ENCODE data around the gene TNFRSF19. TPM values are rescaled to one million over a fixed set of nuclear protein-coding genes. Genes with fewer than 3 reads are reported as not detected.

Gene TNFRSF19
- total RNA-seq, 4 donors from 2014 or later: 5.2 to 9.5 (median 7.2) TPM

GRCh38 chr13:23683084-23683483, 112.9 kb downstream of the TNFRSF19 start:
- 56 to 85% methylated on average over 4 of the region's 4 CpGs for WGBS, 2 donors
- intact Hi-C loops (cut with DNase I): no loop called here
- Histone ChIP-seq H3K27ac (no peak overlapping the region), H3K9me3 (peaks cover 0 to 6% (median 0%) of the 10 kb centered on the region in 3 donors), H3K4me1 (no peaks in the 10 kb centered on the region), H3K36me3 (no peaks in the 10 kb centered on the region), H3K4me3 (no peak overlapping the region), H3K27me3 (no peaks in the 10 kb centered on the region)
- no peak for TF ChIP-seq CTCF (IDR thresholded peaks at IDR 0.05)
- TF ChIP-seq POLR2A (IDR thresholded peaks at IDR 0.05): no peak
- no peak for DNase-seq

GRCh38 chr13:23684647-23685046, 114.4 kb downstream of the TNFRSF19 start:
- TF ChIP-seq CTCF (IDR thresholded peaks at IDR 0.05) (no peak), POLR2A (IDR thresholded peaks at IDR 0.05) (no peak)
- no peak overlapping the region for H3K4me3 ChIP-seq
- DNase-seq: no peak
- no peaks in the 10 kb centered on the region for H3K4me1 ChIP-seq
- H3K27ac ChIP-seq: peak overlapping the region in 2 of 4 donors; percentile 16 to 48
- no peaks in the 10 kb centered on the region for H3K27me3 ChIP-seq
- H3K36me3 ChIP-seq: no peaks in the 10 kb centered on the region
- intact Hi-C loops (cut with DNase I): no loop called here
- 89 to 94% methylated on average over 2 of the region's 2 CpGs for WGBS, 2 donors
- peaks cover 0 to 6% (median 0%) of the 10 kb centered on the region in 3 donors for H3K9me3 ChIP-seq

DNA sequence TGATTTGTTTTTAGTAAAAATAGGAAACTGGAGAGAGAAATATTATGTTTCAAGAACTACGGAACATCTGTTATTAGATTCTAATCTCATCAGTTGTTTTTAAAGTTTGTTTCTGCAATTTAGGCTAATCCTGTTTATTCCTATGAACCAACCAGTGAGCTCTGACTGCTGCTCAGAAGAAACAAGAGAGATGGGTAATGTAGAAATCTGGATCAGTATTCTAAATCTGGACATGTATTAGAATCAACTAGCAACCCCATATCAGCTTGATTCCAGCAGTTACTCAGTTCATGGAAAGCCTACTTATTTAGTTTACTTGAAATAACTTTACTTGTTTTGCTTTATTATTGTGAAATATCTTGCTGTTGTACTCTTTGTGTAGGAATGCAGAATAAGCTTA, 115.2 kb downstream of the TNFRSF19 start:
- peaks cover 0 to 6% (median 0%) of the 10 kb centered on the region in 3 donors for H3K9me3 ChIP-seq
- no peaks in the 10 kb centered on the region for H3K27me3 ChIP-seq
- 73 to 78% methylated on average over 1 of the region's 1 CpG for WGBS, 2 donors
- intact Hi-C loops (cut with DNase I): no loop called here
- H3K27ac ChIP-seq: no peak overlapping the region
- no peaks in the 10 kb centered on the region for H3K4me1 ChIP-seq
- no peak overlapping the region for H3K4me3 ChIP-seq
- no peak for DNase-seq
- H3K36me3 ChIP-seq: no peaks in the 10 kb centered on the region
- TF ChIP-seq POLR2A (IDR thresholded peaks at IDR 0.05): no peak
- TF ChIP-seq CTCF (IDR thresholded peaks at IDR 0.05): no peak

DNA sequence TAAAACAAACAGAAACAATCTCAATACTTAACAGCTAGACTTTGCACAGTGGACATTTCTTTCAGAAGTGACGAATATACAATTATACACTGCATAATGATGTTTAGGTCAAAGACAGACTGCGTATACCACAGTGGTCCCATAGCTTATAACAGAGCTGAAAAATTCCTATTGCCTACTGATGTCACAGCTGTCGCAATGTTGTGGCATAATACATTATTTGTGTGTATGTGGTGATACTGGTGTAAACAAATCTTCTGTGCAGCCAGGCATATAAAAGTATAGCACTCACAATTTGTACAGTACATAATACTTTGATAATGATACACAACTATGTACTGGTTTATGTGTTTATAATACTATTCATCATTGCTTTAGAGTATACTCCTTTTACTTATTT, 116.7 kb downstream of the TNFRSF19 start:
- Histone ChIP-seq H3K9me3 (peaks cover 0 to 6% (median 0%) of the 10 kb centered on the region in 3 donors), H3K4me1 (no peaks in the 10 kb centered on the region), H3K4me3 (no peak overlapping the region), H3K36me3 (no peaks in the 10 kb centered on the region), H3K27me3 (no peaks in the 10 kb centered on the region), H3K27ac (no peak overlapping the region)
- intact Hi-C loops (cut with DNase I): no loop called here
- WGBS, 2 donors: 85 to 97% methylated on average over 3 of the region's 3 CpGs
- TF ChIP-seq CTCF (IDR thresholded peaks at IDR 0.05) (no peak), POLR2A (IDR thresholded peaks at IDR 0.05) (no peak)
- DNase-seq: no peak

- 89% methylated on average over 5 of the region's 5 CpGs for WGBS, 2 donors
- H3K4me1 ChIP-seq: no peaks in the 10 kb centered on the region
- no peaks in the 10 kb centered on the region for H3K36me3 ChIP-seq
Observed at GRCh38 chr13:23687614-23688013, 117.4 kb downstream of the TNFRSF19 start.

More at GRCh38 chr13:23687614-23688013, 117.4 kb downstream of the TNFRSF19 start:
- DNase-seq: no peak
- H3K9me3 ChIP-seq: peaks cover 0 to 6% (median 0%) of the 10 kb centered on the region in 3 donors
- H3K27me3 ChIP-seq: no peaks in the 10 kb centered on the region
- no peak overlapping the region for H3K4me3 ChIP-seq
- TF ChIP-seq POLR2A (IDR thresholded peaks at IDR 0.05): no peak
- TF ChIP-seq CTCF (IDR thresholded peaks at IDR 0.05): no peak
- no peak overlapping the region for H3K27ac ChIP-seq
- intact Hi-C loops (cut with DNase I): no loop called here
